ENCODE measurements around the gene COX11. TPM values are rescaled to one million over a fixed set of nuclear protein-coding genes. Genes with fewer than 3 reads are reported as not detected.

The COX11 gene
- total and polyA plus RNA-seq, 8 donors: 18.5 to 95.6 (median 31.5) TPM

DNA sequence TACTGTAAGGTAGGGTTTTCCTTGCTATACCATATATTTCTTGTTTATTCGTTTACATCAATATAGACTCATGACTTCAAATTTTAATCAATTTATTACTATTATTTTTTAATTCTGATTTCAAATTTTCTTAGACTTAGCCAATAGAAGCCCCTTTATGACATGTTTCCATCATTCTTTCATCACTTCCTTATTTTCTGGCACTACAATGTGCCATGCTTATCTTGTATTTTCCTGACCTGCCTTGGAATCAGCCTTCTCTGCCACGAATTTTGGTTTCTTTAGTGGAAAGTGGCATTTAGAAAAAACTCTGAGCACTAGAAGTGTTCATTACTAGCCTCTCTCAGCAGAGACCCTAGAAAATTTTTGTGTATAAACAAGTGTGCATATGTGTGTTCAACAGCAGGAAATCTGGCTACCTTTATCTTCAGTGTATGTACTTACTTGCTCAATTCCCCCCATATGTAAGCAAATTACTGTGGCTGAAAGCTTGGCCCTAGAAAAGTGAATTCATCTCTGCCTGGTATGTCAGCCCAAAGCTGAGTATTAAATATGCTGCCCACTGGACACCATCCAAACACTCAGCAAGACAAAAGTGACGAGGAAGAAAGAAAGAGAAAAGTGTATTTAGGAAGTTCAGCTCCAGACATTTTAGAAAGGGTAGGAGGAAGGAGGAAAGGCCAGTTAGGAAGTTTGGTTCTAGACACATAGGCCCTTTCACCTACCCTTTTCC is 4.1 kb upstream of the COX11 start:
- WGBS, 5 donors: 50 to 74% (median 58%) methylated on average over 3 of the region's 3 CpGs
- no peak for DNase-seq
- Histone ChIP-seq H3K27me3 (no peaks in the 10 kb centered on the region), H3K27ac (no peak overlapping the region), H3K4me1 (peaks cover 16 to 49% (median 35%) of the 10 kb centered on the region in 4 donors), H3K36me3 (no peaks in the 10 kb centered on the region), H3K9me3 (no peaks in the 10 kb centered on the region), H3K4me3 (no peak overlapping the region)
- TF ChIP-seq POLR2AphosphoS5 (IDR thresholded peaks at IDR 0.05): no peak
- TF ChIP-seq, protein P1, sequence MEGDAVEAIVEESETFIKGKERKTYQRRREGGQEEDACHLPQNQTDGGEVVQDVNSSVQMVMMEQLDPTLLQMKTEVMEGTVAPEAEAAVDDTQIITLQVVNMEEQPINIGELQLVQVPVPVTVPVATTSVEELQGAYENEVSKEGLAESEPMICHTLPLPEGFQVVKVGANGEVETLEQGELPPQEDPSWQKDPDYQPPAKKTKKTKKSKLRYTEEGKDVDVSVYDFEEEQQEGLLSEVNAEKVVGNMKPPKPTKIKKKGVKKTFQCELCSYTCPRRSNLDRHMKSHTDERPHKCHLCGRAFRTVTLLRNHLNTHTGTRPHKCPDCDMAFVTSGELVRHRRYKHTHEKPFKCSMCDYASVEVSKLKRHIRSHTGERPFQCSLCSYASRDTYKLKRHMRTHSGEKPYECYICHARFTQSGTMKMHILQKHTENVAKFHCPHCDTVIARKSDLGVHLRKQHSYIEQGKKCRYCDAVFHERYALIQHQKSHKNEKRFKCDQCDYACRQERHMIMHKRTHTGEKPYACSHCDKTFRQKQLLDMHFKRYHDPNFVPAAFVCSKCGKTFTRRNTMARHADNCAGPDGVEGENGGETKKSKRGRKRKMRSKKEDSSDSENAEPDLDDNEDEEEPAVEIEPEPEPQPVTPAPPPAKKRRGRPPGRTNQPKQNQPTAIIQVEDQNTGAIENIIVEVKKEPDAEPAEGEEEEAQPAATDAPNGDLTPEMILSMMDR (IDR thresholded peaks at IDR 0.05): no peak
- no peak for TF ChIP-seq EP300 (IDR thresholded peaks at IDR 0.05)
- TF ChIP-seq POLR2A (IDR thresholded peaks at IDR 0.05): no peak
- intact Hi-C loops (cut with DNase I; ENCODE audit: low total_unique reads): no loop called here

DNA sequence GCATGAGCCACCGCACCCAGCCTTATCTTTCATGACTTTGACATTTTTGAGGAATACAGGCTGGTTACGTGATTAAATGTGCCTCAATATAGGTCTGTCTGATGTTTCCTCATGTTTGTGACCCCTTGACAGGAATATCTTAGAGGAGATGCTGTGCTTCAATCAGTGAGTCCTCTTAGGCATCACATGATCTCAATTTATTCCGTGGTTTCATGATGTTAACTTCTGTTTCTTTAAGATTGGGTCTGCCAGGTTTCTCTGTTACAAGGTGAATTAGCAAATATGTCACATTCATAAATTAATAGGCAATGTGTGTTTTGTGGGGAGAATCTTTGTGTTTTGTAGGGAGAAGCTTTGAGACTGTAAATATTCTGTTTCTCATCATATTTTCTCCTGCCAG is 3.4 kb upstream of the COX11 start:
- H3K4me3 ChIP-seq: no peak overlapping the region
- peak overlapping the region in 1 of 5 donors; percentile 24 for H3K27ac ChIP-seq
- TF ChIP-seq POLR2A (IDR thresholded peaks at IDR 0.05) (no peak), EP300 (IDR thresholded peaks at IDR 0.05) (no peak), POLR2AphosphoS5 (IDR thresholded peaks at IDR 0.05) (no peak)
- TF ChIP-seq, protein P1 (IDR thresholded peaks at IDR 0.05): no peak
- DNase-seq: no peak
- WGBS, 5 donors: 78 to 99% (median 94%) methylated on average over 3 of the region's 3 CpGs
- no peaks in the 10 kb centered on the region for H3K36me3 ChIP-seq
- H3K27me3 ChIP-seq: no peaks in the 10 kb centered on the region
- peaks cover 23 to 55% (median 41%) of the 10 kb centered on the region in 4 donors for H3K4me1 ChIP-seq
- H3K9me3 ChIP-seq: no peaks in the 10 kb centered on the region
- intact Hi-C loops (cut with DNase I; ENCODE audit: low total_unique reads): no loop called here

- no peak overlapping the region for H3K4me3 ChIP-seq
- no peaks in the 10 kb centered on the region for H3K36me3 ChIP-seq
- DNase-seq: no peak
- no peaks in the 10 kb centered on the region for H3K27me3 ChIP-seq
- H3K27ac ChIP-seq: peak overlapping the region in 2 of 5 donors; percentile 11 to 24
- H3K9me3 ChIP-seq: no peaks in the 10 kb centered on the region
- peaks cover 30 to 63% (median 46%) of the 10 kb centered on the region in 4 donors for H3K4me1 ChIP-seq
- intact Hi-C loops (cut with DNase I; ENCODE audit: low total_unique reads): no loop called here
- TF ChIP-seq, protein P1 (IDR thresholded peaks at IDR 0.05): no peak
- TF ChIP-seq POLR2AphosphoS5 (IDR thresholded peaks at IDR 0.05) (no peak), EP300 (IDR thresholded peaks at IDR 0.05) (no peak), POLR2A (IDR thresholded peaks at IDR 0.05) (no peak)
Observed at GRCh38 chr17:54971147-54971546, 2.7 kb upstream of the COX11 start.

- intact Hi-C loops (cut with DNase I; ENCODE audit: low total_unique reads): no loop called here
- Histone ChIP-seq H3K27ac (peak overlapping the region; percentile 53 to 90 (median 86)), H3K9me3 (no peaks in the 10 kb centered on the region), H3K4me3 (peak overlapping the region; percentile 68 to 97 (median 80)), H3K4me1 (peaks cover 31 to 71% (median 48%) of the 10 kb centered on the region in 4 donors), H3K27me3 (no peaks in the 10 kb centered on the region), H3K36me3 (peaks cover 0 to 4% (median 0%) of the 10 kb centered on the region in 4 donors)
- TF ChIP-seq POLR2AphosphoS5 (IDR thresholded peaks at IDR 0.05) (no peak), POLR2A (IDR thresholded peaks at IDR 0.05) (no peak)
- WGBS, 5 donors: 30 to 38% (median 36%) methylated on average over 7 of the region's 7 CpGs
- no peak for DNase-seq
Observed at GRCh38 chr17:54969658-54970572, 1.5 kb upstream of the COX11 start.
